ENCODE measurements around the gene AGAP1. TPM values are rescaled to one million over a fixed set of nuclear protein-coding genes. Genes with fewer than 3 reads are reported as not detected.

Gene AGAP1
- total and polyA plus RNA-seq, 2 donors from 2014 or later = 8.1 to 44.5 TPM

GRCh38 chr2:236162882-236163470 lies 669.1 kb downstream of the AGAP1 start:
- no peak for FAIRE-seq
- peaks cover 32% of the 10 kb centered on the region for H3K27me3 ChIP-seq (ENCODE audit: control insufficient read depth, insufficient read depth, low read length)
- intact Hi-C loops (cut with DNase I) = no loop called here
- TF ChIP-seq CTCF (IDR thresholded peaks at IDR 0.05; ENCODE audit: borderline replicate concordance, extremely low read depth, insufficient read depth) = no peak
- H3K27ac ChIP-seq (ENCODE audit: low read depth in 2 of 2, low read length in 2 of 2) = no peak overlapping the region
- H3K36me3 ChIP-seq (ENCODE audit: control insufficient read depth in 2 of 3, insufficient read depth in 3 of 3, low read length in 3 of 3) = no peaks in the 10 kb centered on the region
- no peak overlapping the region for H3K9ac ChIP-seq (ENCODE audit: low read length in 3 of 3)
- no peaks in the 10 kb centered on the region for H3K9me3 ChIP-seq (ENCODE audit: control insufficient read depth in 2 of 3, insufficient read depth in 1 of 3, low read length in 3 of 3)
- peaks cover 0 to 7% (median 0%) of the 10 kb centered on the region in 3 donors for H3K4me1 ChIP-seq (ENCODE audit: control insufficient read depth in 2 of 3, insufficient read depth in 2 of 3, low read depth in 1 of 3, low read length in 3 of 3)
- no peak overlapping the region for H3K4me3 ChIP-seq (ENCODE audit: low read length in 3 of 3)
- DNase-seq = peak in 1 of 5 donors; percentile 60

GRCh38 chr2:236163471-236164200 lies 669.8 kb downstream of the AGAP1 start:
- intact Hi-C loops (cut with DNase I) = no loop called here

GRCh38 chr2:236164201-236164924 lies 670.5 kb downstream of the AGAP1 start:
- no peak for FAIRE-seq
- H3K27me3 ChIP-seq (ENCODE audit: control insufficient read depth, insufficient read depth, low read length) = peaks cover 31% of the 10 kb centered on the region
- no peak overlapping the region for H3K9ac ChIP-seq (ENCODE audit: low read length in 3 of 3)
- no peak overlapping the region for H3K4me3 ChIP-seq (ENCODE audit: low read length in 3 of 3)
- peak; percentile 62 to 77 (median 68) for DNase-seq
- intact Hi-C loops (cut with DNase I) = no loop called here
- no peaks in the 10 kb centered on the region for H3K9me3 ChIP-seq (ENCODE audit: control insufficient read depth in 2 of 3, insufficient read depth in 1 of 3, low read length in 3 of 3)
- H3K27ac ChIP-seq (ENCODE audit: low read depth in 2 of 2, low read length in 2 of 2) = no peak overlapping the region
- H3K36me3 ChIP-seq (ENCODE audit: control insufficient read depth in 2 of 3, insufficient read depth in 3 of 3, low read length in 3 of 3) = no peaks in the 10 kb centered on the region
- H3K4me1 ChIP-seq (ENCODE audit: control insufficient read depth in 2 of 3, insufficient read depth in 2 of 3, low read depth in 1 of 3, low read length in 3 of 3) = peaks cover 0 to 7% (median 0%) of the 10 kb centered on the region in 3 donors
- TF ChIP-seq CTCF (IDR thresholded peaks at IDR 0.05; ENCODE audit: borderline replicate concordance, extremely low read depth, insufficient read depth) = no peak

More at GRCh38 chr2:236163471-236164200, 669.8 kb downstream of the AGAP1 start:
- H3K27ac ChIP-seq (ENCODE audit: low read depth in 2 of 2, low read length in 2 of 2) = no peak overlapping the region
- DNase-seq = no peak
- H3K4me1 ChIP-seq (ENCODE audit: control insufficient read depth in 2 of 3, insufficient read depth in 2 of 3, low read depth in 1 of 3, low read length in 3 of 3) = peaks cover 0 to 7% (median 0%) of the 10 kb centered on the region in 3 donors
- no peaks in the 10 kb centered on the region for H3K36me3 ChIP-seq (ENCODE audit: control insufficient read depth in 2 of 3, insufficient read depth in 3 of 3, low read length in 3 of 3)
- FAIRE-seq = no peak
- H3K4me3 ChIP-seq (ENCODE audit: low read length in 3 of 3) = no peak overlapping the region
- TF ChIP-seq CTCF (IDR thresholded peaks at IDR 0.05; ENCODE audit: borderline replicate concordance, extremely low read depth, insufficient read depth) = no peak
- H3K9ac ChIP-seq (ENCODE audit: low read length in 3 of 3) = no peak overlapping the region
- no peaks in the 10 kb centered on the region for H3K9me3 ChIP-seq (ENCODE audit: control insufficient read depth in 2 of 3, insufficient read depth in 1 of 3, low read length in 3 of 3)
- H3K27me3 ChIP-seq (ENCODE audit: control insufficient read depth, insufficient read depth, low read length) = peaks cover 26% of the 10 kb centered on the region

All from kidney (tissue), 14 donors.